ENCODE results near the gene STEAP4. TPM values are rescaled to one million over a fixed set of nuclear protein-coding genes. Genes with fewer than 3 reads are reported as not detected.

Gene STEAP4
- total RNA-seq, 1 experiment from 2014 or later, result not detected

DNA sequence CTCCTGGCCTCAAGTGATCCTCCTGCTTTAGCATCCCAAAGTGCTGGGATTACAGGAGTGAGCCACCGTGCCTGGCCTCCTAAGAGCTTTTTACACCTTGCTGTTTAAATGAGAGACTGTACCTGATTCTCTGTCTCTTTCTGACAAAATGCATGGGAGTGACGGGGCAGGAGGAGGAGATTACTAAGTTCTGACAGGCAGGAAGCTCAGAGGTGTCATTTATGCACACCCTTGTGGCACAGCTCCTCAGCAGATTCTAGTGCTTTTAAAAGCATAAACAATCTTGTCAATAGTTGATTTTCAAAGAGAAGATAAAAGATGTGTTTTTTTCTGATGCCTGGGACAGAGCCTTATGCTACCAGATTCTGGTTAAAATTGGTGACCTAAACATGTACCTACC is 39.7 kb upstream of the STEAP4 start:
- Histone ChIP-seq H2BK20ac (ENCODE audit: low read depth, low read length, poor library complexity, severe bottlenecking) (no peak overlapping the region), H3K9ac (ENCODE audit: extremely low read depth, insufficient read length, low read length) (no peak overlapping the region), H3T11ph (ENCODE audit: low read length) (no peak overlapping the region), H3K23ac (ENCODE audit: insufficient read length, low read depth, low read length) (no peak overlapping the region), H2BK12ac (ENCODE audit: insufficient read length, low read depth, low read length) (no peak overlapping the region), H3K4me1 (ENCODE audit: insufficient read depth, low read length) (peaks cover 6% of the 10 kb centered on the region), H2BK120ac (ENCODE audit: low read depth, low read length, poor library complexity, severe bottlenecking) (no peak overlapping the region), H2BK5ac (ENCODE audit: insufficient read length, low read length) (no peak overlapping the region), H3K27ac (ENCODE audit: insufficient read length, low read depth, low read length) (no peak overlapping the region), H3K4ac (ENCODE audit: low read depth, low read length) (no peak overlapping the region), H2AK5ac (ENCODE audit: insufficient read length, low read length) (no peak overlapping the region), H3K14ac (ENCODE audit: insufficient read depth, low read length) (no peak overlapping the region), H3K23me2 (ENCODE audit: insufficient read length, low read depth, low read length, poor library complexity, severe bottlenecking) (no peaks in the 10 kb centered on the region), H4K91ac (ENCODE audit: insufficient read length, low read depth, low read length) (no peak overlapping the region), H2AFZ (ENCODE audit: low read length) (no peak overlapping the region), H3K9me3 (ENCODE audit: control insufficient read depth, low read depth, low read length) (no peaks in the 10 kb centered on the region), H3K18ac (ENCODE audit: insufficient read length, low read depth, low read length) (no peak overlapping the region), H2BK15ac (ENCODE audit: low read depth, low read length) (no peak overlapping the region), H3K79me2 (ENCODE audit: insufficient read depth, low read length) (no peaks in the 10 kb centered on the region), H4K8ac (replicated peaks; ENCODE audit: insufficient read length, low read depth, low read length) (no peak overlapping the region), H3K79me1 (ENCODE audit: insufficient read depth, low read depth, low read length, poor library complexity, severe bottlenecking) (no peaks in the 10 kb centered on the region), H3K27me3 (ENCODE audit: insufficient read depth, low read length) (no peaks in the 10 kb centered on the region), H3K4me2 (ENCODE audit: insufficient read depth, insufficient read length, low read length) (no peak overlapping the region), H4K20me1 (ENCODE audit: control insufficient read depth, insufficient read depth, insufficient read length) (no peaks in the 10 kb centered on the region), H3K56ac (ENCODE audit: insufficient read length, low read depth, low read length) (no peak overlapping the region), H4K5ac (ENCODE audit: insufficient read length, low read depth, low read length) (no peak overlapping the region)
- no peaks in the 10 kb centered on the region for H3K36me3 Mint-ChIP-seq (ENCODE audit: insufficient read depth in 1 of 3, low read depth in 3 of 3)
- H3K27ac Mint-ChIP-seq, result no peak overlapping the region
- peaks cover 20 to 23% of the 10 kb centered on the region in 2 experiments for H3K4me1 Mint-ChIP-seq
- TF ChIP-seq, protein P1, sequence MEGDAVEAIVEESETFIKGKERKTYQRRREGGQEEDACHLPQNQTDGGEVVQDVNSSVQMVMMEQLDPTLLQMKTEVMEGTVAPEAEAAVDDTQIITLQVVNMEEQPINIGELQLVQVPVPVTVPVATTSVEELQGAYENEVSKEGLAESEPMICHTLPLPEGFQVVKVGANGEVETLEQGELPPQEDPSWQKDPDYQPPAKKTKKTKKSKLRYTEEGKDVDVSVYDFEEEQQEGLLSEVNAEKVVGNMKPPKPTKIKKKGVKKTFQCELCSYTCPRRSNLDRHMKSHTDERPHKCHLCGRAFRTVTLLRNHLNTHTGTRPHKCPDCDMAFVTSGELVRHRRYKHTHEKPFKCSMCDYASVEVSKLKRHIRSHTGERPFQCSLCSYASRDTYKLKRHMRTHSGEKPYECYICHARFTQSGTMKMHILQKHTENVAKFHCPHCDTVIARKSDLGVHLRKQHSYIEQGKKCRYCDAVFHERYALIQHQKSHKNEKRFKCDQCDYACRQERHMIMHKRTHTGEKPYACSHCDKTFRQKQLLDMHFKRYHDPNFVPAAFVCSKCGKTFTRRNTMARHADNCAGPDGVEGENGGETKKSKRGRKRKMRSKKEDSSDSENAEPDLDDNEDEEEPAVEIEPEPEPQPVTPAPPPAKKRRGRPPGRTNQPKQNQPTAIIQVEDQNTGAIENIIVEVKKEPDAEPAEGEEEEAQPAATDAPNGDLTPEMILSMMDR (conservative IDR thresholded peaks at IDR 0.05), result no peak
- no CpG with 5 or more reads among the region's 2 CpGs for WGBS (ENCODE audit: extremely low coverage, insufficient read length, low lambda C conversion rate)
- no peaks in the 10 kb centered on the region for H3K27me3 Mint-ChIP-seq (ENCODE audit: low read depth)
- no peak overlapping the region for H3K4me3 Mint-ChIP-seq
- DNase-seq, result no peak
- no peaks in the 10 kb centered on the region for H3K9me3 Mint-ChIP-seq
